Measurements from ENCODE around the gene ACAD10.

DNA sequence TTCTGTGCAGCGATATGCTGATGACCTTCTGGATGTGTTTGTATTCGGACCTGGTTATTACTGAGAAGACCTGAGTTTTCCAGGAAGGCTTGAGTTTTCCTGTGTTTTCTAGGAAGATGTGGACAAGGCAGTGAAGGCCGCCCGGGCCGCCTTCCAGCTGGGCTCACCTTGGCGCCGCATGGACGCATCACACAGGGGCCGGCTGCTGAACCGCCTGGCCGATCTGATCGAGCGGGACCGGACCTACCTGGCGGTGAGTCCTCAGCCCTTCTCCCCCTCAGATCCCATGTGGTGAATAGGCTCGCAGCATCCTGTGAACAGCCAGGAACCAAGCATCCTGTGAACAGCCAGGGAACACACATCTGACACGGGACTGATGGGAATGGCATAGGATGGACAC lies 97.2 kb downstream of the ACAD10 start:
- TF ChIP-seq, protein P1, sequence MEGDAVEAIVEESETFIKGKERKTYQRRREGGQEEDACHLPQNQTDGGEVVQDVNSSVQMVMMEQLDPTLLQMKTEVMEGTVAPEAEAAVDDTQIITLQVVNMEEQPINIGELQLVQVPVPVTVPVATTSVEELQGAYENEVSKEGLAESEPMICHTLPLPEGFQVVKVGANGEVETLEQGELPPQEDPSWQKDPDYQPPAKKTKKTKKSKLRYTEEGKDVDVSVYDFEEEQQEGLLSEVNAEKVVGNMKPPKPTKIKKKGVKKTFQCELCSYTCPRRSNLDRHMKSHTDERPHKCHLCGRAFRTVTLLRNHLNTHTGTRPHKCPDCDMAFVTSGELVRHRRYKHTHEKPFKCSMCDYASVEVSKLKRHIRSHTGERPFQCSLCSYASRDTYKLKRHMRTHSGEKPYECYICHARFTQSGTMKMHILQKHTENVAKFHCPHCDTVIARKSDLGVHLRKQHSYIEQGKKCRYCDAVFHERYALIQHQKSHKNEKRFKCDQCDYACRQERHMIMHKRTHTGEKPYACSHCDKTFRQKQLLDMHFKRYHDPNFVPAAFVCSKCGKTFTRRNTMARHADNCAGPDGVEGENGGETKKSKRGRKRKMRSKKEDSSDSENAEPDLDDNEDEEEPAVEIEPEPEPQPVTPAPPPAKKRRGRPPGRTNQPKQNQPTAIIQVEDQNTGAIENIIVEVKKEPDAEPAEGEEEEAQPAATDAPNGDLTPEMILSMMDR (IDR thresholded peaks at IDR 0.05), result no peak
- TF ChIP-seq POLR2A (IDR thresholded peaks at IDR 0.05), result no peak

Measured in adrenal gland (tissue), 5 donors.